Mesangial cell (primary cell): Measurements from ENCODE around the gene CERCAM. TPM values are rescaled to one million over a fixed set of nuclear protein-coding genes. Genes with fewer than 3 reads are reported as not detected.

ENCODE experiments used
- total RNA-seq: library from RNA; depleted of rRNA; stranded (reverse); fragments of >200 nt; gene quantifications from 2 replicates; pipeline ENCODE4 v1.2.3, GENCODE V29; 2015

The CERCAM gene
- 91.9 and 147 TPM in 2 replicates for total RNA-seq

DNA sequence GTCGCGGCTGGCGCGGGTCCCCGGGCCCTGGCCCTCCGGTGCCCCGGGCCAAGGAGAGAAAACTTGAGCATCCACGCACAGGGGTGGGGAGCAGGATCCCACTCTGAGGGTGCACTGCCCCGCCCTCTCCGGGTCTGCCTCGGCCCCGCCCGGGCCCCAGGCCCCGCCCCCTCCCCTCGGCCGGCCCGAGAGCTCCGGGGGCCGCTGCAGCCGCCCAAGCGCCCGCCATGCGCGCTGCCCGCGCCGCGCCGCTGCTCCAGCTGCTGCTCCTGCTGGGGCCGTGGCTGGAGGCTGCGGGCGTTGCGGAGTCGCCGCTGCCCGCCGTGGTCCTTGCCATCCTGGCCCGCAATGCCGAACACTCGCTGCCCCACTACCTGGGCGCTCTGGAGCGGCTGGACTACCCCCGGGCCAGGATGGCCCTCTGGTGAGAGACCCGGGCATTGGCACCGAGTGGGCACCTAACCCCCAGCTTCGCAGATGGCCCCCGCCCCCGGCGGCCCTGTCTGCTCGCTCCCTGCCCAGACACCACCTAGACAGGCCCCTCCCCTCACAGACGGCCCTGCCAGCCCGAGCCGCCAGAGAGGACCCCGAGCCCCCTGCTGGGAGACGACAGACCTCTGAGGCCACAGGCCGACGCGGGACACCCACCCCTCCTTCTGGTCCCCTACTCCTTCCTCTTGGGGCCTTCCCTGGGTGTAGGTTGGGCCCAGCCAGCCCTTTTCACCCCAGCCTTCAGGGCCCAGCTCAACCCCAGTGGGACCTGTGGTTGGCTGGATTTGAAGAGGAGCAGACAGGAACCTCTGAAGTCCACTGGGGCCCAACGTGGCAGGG lies at the start of gene CERCAM:
TSS of gene CERCAM (plus strand) at position 207 of the 831 bp plus-strand sequence. CDS start at position 228, 21 bp downstream.

GRCh38 chr9:128455849-128456612 lies 35.4 kb downstream of the CERCAM start, which contains the start of gene ODF2:
TSS of gene ODF2 (plus strand) at chr9:128456006. CDS start at chr9:128456092, 86 bp downstream.

Other genes with a start within 250 kb of the CERCAM start
- 67.0 and 90.5 TPM in 2 replicates for gene CIZ1, start 229.3 kb upstream of the CERCAM start, total RNA-seq
- 44.2 and 131 TPM in 2 replicates for gene DNM1, start 217.5 kb upstream of the CERCAM start, total RNA-seq
- gene GOLGA2, start 144.8 kb upstream of the CERCAM start, total RNA-seq: 41.7 and 62.4 TPM in 2 replicates
- gene SWI5, start 144.6 kb upstream of the CERCAM start, total RNA-seq: 48.6 and 66.6 TPM in 2 replicates
- 16.6 and 17.2 TPM in 2 replicates for gene TRUB2, start 98.4 kb upstream of the CERCAM start, total RNA-seq
- 61.1 and 63.0 TPM in 2 replicates for gene COQ4, start 98.0 kb upstream of the CERCAM start, total RNA-seq
- 36.3 and 48.2 TPM in 2 replicates for gene SLC27A4, start 80.3 kb upstream of the CERCAM start, total RNA-seq
- 47.9 and 55.2 TPM in 2 replicates for gene URM1, start 49.5 kb upstream of the CERCAM start, total RNA-seq
- 12.2 and 33.9 TPM in 2 replicates for gene ODF2, start 35.1 kb downstream of the CERCAM start, total RNA-seq
- 18.5 and 20.9 TPM in 2 replicates for gene GLE1, start 83.9 kb downstream of the CERCAM start, total RNA-seq
- gene SPTAN1, start 131.7 kb downstream of the CERCAM start, total RNA-seq: 280 and 302 TPM in 2 replicates
- 103 and 125 TPM in 2 replicates for gene DYNC2I2, start 236.0 kb downstream of the CERCAM start, total RNA-seq